HG03045 (cell line): ENCODE results near the gene OTUD7B.
"Not testable (repeated sequence)": the region's sequence is repeated elsewhere in the genome, so short reads cannot be mapped to it uniquely, and the experiment has no call there.

Source experiments
- ATAC-seq: cut with Tn5 transposase; IDR thresholded peaks from one replicate; pipeline ENCODE4 v1.9.1; 2021; ENCODE audit warnings: mild to moderate bottlenecking, moderate library complexity; ENCODE audit not compliant: unreplicated experiment

The OTUD7B gene

GRCh38 chr1:150010393-150011115 is at the start of gene OTUD7B:
TSS of gene OTUD7B (minus strand) at chr1:150010726. CDS start at chr1:149977510, 33,216 bp downstream.
- ATAC-seq, result peak; percentile 86

GRCh38 chr1:150060260-150060659 is 49.7 kb upstream of the OTUD7B start:
- no peak for ATAC-seq

GRCh38 chr1:150056407-150056806 is 45.9 kb upstream of the OTUD7B start:
- no peak for ATAC-seq

GRCh38 chr1:150055507-150055906 is 45.0 kb upstream of the OTUD7B start:
- ATAC-seq, result not testable (repeated sequence)

- ATAC-seq, result no peak
Observed at GRCh38 chr1:150053926-150054325, 43.4 kb upstream of the OTUD7B start.

GRCh38 chr1:150051905-150052412 is 41.4 kb upstream of the OTUD7B start:
- not testable (repeated sequence) for ATAC-seq

- no peak for ATAC-seq
Observed at GRCh38 chr1:150051089-150051373, 40.5 kb upstream of the OTUD7B start.

GRCh38 chr1:150049926-150050325 is 39.4 kb upstream of the OTUD7B start:
- no peak for ATAC-seq

- ATAC-seq, result no peak
Observed at GRCh38 chr1:150034336-150034735, 23.8 kb upstream of the OTUD7B start.

GRCh38 chr1:150028322-150028721 is 17.8 kb upstream of the OTUD7B start:
- ATAC-seq, result no peak

GRCh38 chr1:150024156-150024555 is 13.6 kb upstream of the OTUD7B start:
- ATAC-seq, result no peak

GRCh38 chr1:150022357-150022756 is 11.8 kb upstream of the OTUD7B start:
- no peak for ATAC-seq

- no peak for ATAC-seq
Observed at GRCh38 chr1:150021191-150021694, 10.7 kb upstream of the OTUD7B start.

- ATAC-seq, result no peak
Observed at GRCh38 chr1:150020711-150021110, 10.2 kb upstream of the OTUD7B start.

GRCh38 chr1:150018165-150018564 is 7.6 kb upstream of the OTUD7B start:
- no peak for ATAC-seq

GRCh38 chr1:150017206-150017750 is 6.8 kb upstream of the OTUD7B start:
- ATAC-seq, result no peak

GRCh38 chr1:150015651-150016131 is 5.2 kb upstream of the OTUD7B start:
- no peak for ATAC-seq

GRCh38 chr1:150012611-150013010 is 2.1 kb upstream of the OTUD7B start:
- ATAC-seq, result no peak

GRCh38 chr1:150009604-150010392 is 728 bp downstream of the OTUD7B start:
- peak; percentile 17 for ATAC-seq

- ATAC-seq, result no peak
Observed at GRCh38 chr1:150008699-150009098, 1.8 kb downstream of the OTUD7B start.

GRCh38 chr1:150006881-150007421 is 3.6 kb downstream of the OTUD7B start:
- no peak for ATAC-seq
